Measurements from ENCODE around the gene ATP7B. TPM values are rescaled to one million over a fixed set of nuclear protein-coding genes. Genes with fewer than 3 reads are reported as not detected.

The ATP7B gene
- total and polyA plus RNA-seq, 2 donors (not counting 1 experiment from before 2014, with no cell fraction given), result 1.7 to 3.3 TPM

DNA sequence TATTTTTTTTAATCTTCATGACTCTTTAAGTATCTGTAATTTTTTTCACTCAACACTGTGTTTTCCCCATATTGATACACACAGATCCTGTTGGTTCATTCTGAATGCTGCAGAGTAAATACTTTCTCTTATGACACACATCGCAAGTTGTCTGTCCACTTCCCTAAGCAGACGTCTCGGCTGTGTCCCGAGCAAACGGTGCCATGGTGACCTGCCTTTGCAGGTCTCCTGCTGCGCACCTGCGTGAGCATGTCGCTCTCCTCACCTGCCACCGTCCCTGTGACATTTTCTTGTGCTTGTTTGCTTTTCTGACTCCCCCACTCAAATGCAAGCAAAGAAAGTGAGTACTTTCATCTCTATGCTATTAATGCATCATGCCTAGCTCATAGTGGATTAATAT lies 91.7 kb downstream of the ATP7B start:
- no peak overlapping the region for H2AFZ ChIP-seq (ENCODE audit: low read length)
- no peak overlapping the region for H3K4me2 ChIP-seq (ENCODE audit: extremely low read depth, insufficient read depth, low read length)
- no peaks in the 10 kb centered on the region for H3K27me3 ChIP-seq (ENCODE audit: control insufficient read depth, insufficient read depth, low read length)
- H3K4me1 ChIP-seq (ENCODE audit: control insufficient read depth, extremely low read depth, insufficient read depth, low read length), result no peaks in the 10 kb centered on the region
- H3K79me2 ChIP-seq (ENCODE audit: control insufficient read depth, insufficient read depth, low read length), result no peaks in the 10 kb centered on the region
- no peaks in the 10 kb centered on the region for H3K9me3 ChIP-seq (ENCODE audit: control insufficient read depth, insufficient read depth, low read depth, low read length)
- H3K27ac ChIP-seq (ENCODE audit: insufficient read depth, low read length), result no peak overlapping the region
- no peak for DNase-seq (ENCODE audit: low read depth in 2 of 2)
- H3K4me3 ChIP-seq (replicated peaks in 1 of 4; ENCODE audit: control extremely low read depth in 1 of 4, insufficient read depth in 1 of 4, low read depth in 3 of 4, low read length in 4 of 4), result no peak overlapping the region
- TF ChIP-seq EZH2 (IDR thresholded peaks at IDR 0.05; ENCODE audit: low read length, missing control alignments), result no peak
- TF ChIP-seq, protein P1, sequence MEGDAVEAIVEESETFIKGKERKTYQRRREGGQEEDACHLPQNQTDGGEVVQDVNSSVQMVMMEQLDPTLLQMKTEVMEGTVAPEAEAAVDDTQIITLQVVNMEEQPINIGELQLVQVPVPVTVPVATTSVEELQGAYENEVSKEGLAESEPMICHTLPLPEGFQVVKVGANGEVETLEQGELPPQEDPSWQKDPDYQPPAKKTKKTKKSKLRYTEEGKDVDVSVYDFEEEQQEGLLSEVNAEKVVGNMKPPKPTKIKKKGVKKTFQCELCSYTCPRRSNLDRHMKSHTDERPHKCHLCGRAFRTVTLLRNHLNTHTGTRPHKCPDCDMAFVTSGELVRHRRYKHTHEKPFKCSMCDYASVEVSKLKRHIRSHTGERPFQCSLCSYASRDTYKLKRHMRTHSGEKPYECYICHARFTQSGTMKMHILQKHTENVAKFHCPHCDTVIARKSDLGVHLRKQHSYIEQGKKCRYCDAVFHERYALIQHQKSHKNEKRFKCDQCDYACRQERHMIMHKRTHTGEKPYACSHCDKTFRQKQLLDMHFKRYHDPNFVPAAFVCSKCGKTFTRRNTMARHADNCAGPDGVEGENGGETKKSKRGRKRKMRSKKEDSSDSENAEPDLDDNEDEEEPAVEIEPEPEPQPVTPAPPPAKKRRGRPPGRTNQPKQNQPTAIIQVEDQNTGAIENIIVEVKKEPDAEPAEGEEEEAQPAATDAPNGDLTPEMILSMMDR (conservative IDR thresholded peaks at IDR 0.05 in 1 of 2, IDR thresholded peaks at IDR 0.05 in 1 of 2; ENCODE audit: low read depth in 1 of 2, low read length in 2 of 2), result no peak
- H3K9ac ChIP-seq (ENCODE audit: insufficient read depth, low read length), result no peak overlapping the region
- H3K36me3 ChIP-seq (ENCODE audit: control insufficient read depth, insufficient read depth, low read length), result no peaks in the 10 kb centered on the region
- H4K20me1 ChIP-seq (ENCODE audit: control insufficient read depth, extremely low read depth, insufficient read depth, low read length), result no peaks in the 10 kb centered on the region

DNA sequence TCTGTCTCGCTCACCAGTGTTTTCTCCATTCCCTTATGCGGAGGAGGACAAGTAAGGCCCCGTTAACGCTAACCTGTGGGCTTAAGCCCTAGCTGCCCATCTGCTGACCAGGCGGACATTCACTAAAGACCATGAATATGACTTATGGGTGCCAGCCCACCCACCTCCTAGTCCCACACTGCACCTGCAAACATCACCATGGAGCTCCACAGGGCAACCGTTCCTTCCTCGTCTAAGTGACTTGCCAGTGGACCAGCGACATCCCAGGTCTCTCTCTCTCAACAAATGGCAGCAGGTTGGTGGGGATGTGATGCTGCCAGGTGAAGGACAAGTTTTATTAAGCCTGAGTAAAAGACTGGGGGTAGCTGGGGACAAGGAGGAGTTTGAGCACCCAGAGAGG lies 94.3 kb downstream of the ATP7B start:
- Histone ChIP-seq H4K20me1 (ENCODE audit: control insufficient read depth, extremely low read depth, insufficient read depth, low read length) (no peaks in the 10 kb centered on the region), H3K36me3 (ENCODE audit: control insufficient read depth, insufficient read depth, low read length) (no peaks in the 10 kb centered on the region), H3K4me1 (ENCODE audit: control insufficient read depth, extremely low read depth, insufficient read depth, low read length) (no peaks in the 10 kb centered on the region), H3K9me3 (ENCODE audit: control insufficient read depth, insufficient read depth, low read depth, low read length) (no peaks in the 10 kb centered on the region), H3K4me2 (ENCODE audit: extremely low read depth, insufficient read depth, low read length) (no peak overlapping the region), H2AFZ (ENCODE audit: low read length) (no peak overlapping the region), H3K27me3 (ENCODE audit: control insufficient read depth, insufficient read depth, low read length) (peaks cover 1% of the 10 kb centered on the region), H3K27ac (ENCODE audit: insufficient read depth, low read length) (no peak overlapping the region), H3K9ac (ENCODE audit: insufficient read depth, low read length) (no peak overlapping the region), H3K4me3 (replicated peaks in 1 of 4; ENCODE audit: control extremely low read depth in 1 of 4, insufficient read depth in 1 of 4, low read depth in 3 of 4, low read length in 4 of 4) (no peak overlapping the region), H3K79me2 (ENCODE audit: control insufficient read depth, insufficient read depth, low read length) (no peaks in the 10 kb centered on the region)
- TF ChIP-seq, protein P1 (conservative IDR thresholded peaks at IDR 0.05 in 1 of 2, IDR thresholded peaks at IDR 0.05 in 1 of 2; ENCODE audit: low read depth in 1 of 2, low read length in 2 of 2), result no peak
- no peak for TF ChIP-seq EZH2 (IDR thresholded peaks at IDR 0.05; ENCODE audit: low read length, missing control alignments)
- no peak for DNase-seq (ENCODE audit: low read depth in 2 of 2)

DNA sequence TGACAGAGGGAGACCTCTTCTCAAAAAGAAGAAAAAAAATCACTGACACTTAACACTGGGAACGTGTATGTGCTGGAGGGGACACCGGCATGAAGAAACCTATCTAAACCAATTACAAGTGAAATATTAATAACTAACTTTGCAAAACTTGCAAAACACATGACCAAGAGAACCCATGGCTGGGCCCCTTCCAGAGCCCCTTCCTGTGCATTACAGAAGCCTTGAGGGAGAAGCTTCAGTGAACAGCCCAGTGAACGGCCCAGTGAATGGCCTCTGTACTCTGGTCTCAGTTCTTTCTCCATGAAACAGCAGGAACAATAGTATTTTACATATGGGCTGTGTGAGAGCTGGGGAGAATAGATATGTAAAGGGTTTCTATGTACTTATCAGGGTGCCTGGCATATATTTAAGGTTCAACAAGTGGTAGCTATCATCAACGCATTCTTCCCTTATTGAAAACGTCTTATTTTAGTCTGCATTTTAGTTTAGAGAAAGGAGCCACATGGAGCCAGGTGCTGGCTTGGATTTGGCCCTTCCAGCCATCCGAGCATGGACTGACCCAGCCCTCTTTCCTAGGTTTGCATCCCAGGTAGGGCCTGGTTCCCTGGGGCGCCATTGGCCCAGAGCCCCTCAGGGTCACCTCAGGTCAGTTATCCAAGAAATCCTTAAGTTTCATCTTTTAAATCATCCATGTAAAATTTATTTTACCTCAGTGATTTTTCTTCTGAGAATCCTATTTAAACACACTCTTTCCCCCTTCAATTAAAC lies 95.0 kb downstream of the ATP7B start:
- TF ChIP-seq, protein P1 (conservative IDR thresholded peaks at IDR 0.05 in 1 of 2, IDR thresholded peaks at IDR 0.05 in 1 of 2; ENCODE audit: low read depth in 1 of 2, low read length in 2 of 2), result no peak
- no peak for TF ChIP-seq EZH2 (IDR thresholded peaks at IDR 0.05; ENCODE audit: low read length, missing control alignments)
- Histone ChIP-seq H3K4me1 (ENCODE audit: control insufficient read depth, extremely low read depth, insufficient read depth, low read length) (no peaks in the 10 kb centered on the region), H4K20me1 (ENCODE audit: control insufficient read depth, extremely low read depth, insufficient read depth, low read length) (no peaks in the 10 kb centered on the region)

More for the DNA sequence above, 95.0 kb downstream of the ATP7B start:
- Histone ChIP-seq H3K27me3 (ENCODE audit: control insufficient read depth, insufficient read depth, low read length) (peaks cover 6% of the 10 kb centered on the region), H3K36me3 (ENCODE audit: control insufficient read depth, insufficient read depth, low read length) (no peaks in the 10 kb centered on the region), H2AFZ (ENCODE audit: low read length) (no peak overlapping the region), H3K4me3 (replicated peaks in 1 of 4; ENCODE audit: control extremely low read depth in 1 of 4, insufficient read depth in 1 of 4, low read depth in 3 of 4, low read length in 4 of 4) (no peak overlapping the region), H3K4me2 (ENCODE audit: extremely low read depth, insufficient read depth, low read length) (no peak overlapping the region), H3K79me2 (ENCODE audit: control insufficient read depth, insufficient read depth, low read length) (no peaks in the 10 kb centered on the region), H3K27ac (ENCODE audit: insufficient read depth, low read length) (no peak overlapping the region), H3K9ac (ENCODE audit: insufficient read depth, low read length) (no peak overlapping the region), H3K9me3 (ENCODE audit: control insufficient read depth, insufficient read depth, low read depth, low read length) (no peaks in the 10 kb centered on the region)
- no peak for DNase-seq (ENCODE audit: low read depth in 2 of 2)
